Left forelimb (tissue), 1 donor: Measurements from ENCODE around the gene ATR.

ENCODE experiments used
- DNase-seq: peaks from one replicate; pipeline ENCODE4 v3.0.0-alpha.2; 2018; ENCODE audit warnings: low spot score

ATR gene

DNA sequence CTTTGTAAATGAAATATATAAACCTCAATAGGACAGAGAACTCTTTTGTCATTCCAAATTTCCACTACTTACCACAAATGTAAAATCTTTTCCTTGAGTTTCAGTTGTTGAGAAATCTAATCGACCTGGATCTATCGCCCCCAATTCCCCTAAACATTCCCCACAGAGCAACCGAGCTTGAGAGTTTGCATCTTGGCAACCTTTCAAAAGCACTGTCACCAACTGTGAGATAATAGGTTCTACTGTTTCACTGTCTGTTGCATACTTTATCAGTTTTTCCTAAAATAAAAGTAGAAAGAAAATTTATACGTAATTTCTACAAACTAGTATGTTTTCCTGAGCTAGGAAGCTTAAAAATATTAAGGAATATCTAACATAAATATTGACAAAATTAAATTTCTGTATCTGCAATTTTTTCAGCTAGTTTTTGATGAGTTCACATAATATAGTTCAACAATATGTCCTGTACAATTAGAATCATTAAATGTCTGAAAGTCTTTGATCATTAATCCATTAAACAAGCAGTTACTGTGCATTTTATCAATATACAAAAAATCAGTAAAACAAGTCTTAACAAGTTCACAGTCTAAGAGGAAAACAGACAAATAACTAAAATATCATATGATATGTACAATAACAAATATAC is 54.5 kb downstream of the ATR start:
- DNase-seq, result no peak

DNA sequence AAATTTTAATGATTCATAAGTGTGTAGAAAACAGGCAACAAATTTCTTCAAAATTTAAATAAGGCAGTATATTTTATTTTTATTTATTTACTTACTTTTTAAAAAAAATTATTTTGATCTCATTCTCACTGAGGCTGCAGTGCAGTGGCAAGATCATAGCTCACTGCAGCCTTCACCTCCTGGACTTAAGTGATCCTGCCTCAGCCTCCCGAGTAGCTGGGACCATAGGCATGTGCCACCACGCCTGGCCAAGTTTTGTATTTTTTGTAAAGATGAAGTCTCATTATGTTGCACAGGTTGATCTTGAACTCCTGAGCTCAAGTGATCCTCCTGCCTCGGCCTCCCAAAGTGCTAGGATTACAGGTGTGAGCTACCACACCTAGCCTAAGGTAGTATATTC is 69.5 kb downstream of the ATR start:
- DNase-seq, result no peak

DNA sequence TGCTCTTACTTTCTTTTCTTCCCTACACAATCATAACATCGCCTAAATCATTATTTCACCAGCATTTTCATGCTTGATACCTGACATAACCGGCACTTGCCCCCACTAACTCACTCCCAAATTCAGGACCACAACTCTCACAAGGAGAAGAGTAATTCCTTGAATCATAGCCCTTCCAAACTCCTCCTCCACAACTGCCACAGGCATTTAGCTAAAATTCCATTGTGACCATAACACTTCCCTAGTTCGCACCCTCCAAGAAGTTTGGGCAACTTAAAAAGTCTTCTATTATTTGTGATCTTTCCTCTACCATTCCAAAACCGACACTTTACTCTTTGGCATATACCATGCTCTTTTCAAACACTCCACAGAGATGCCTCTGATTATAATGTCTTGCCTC is 71.3 kb downstream of the ATR start:
- no peak for DNase-seq

DNA sequence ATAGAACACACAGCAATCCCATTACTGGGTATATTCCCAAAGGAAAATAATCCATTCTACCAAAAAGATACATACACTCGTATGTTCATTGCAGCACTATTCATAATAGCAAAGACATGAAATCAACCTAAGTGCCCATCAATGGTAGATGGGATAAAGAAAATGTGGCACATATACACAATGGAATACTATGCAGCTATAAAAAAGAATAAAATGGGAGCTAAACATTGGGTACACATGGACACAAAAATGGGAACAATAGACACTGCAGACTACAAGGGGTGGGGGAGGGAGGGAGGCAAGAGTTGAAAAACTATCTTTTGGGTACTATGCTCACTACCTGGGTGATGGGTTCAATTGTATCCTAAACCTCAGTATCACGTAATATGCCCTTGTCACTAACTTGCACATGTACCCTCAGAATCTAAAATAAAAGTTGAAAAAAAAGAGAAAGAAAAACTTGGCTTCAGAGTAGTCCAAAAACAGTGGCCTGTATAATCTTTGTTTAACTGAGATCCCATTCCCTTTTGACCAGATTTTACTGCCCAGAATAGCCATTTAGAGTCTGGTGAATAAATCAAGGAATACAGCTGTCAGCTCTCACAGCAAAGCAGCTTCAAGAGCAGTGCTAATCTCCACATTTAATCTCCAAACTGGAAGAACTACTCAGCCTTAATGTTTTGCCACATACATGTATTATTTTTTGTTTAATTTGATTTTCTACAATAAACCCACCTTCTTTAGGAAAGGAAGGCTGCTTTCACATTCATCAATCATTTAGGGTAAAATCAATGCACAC is 76.1 kb downstream of the ATR start:
- no peak for DNase-seq

DNA sequence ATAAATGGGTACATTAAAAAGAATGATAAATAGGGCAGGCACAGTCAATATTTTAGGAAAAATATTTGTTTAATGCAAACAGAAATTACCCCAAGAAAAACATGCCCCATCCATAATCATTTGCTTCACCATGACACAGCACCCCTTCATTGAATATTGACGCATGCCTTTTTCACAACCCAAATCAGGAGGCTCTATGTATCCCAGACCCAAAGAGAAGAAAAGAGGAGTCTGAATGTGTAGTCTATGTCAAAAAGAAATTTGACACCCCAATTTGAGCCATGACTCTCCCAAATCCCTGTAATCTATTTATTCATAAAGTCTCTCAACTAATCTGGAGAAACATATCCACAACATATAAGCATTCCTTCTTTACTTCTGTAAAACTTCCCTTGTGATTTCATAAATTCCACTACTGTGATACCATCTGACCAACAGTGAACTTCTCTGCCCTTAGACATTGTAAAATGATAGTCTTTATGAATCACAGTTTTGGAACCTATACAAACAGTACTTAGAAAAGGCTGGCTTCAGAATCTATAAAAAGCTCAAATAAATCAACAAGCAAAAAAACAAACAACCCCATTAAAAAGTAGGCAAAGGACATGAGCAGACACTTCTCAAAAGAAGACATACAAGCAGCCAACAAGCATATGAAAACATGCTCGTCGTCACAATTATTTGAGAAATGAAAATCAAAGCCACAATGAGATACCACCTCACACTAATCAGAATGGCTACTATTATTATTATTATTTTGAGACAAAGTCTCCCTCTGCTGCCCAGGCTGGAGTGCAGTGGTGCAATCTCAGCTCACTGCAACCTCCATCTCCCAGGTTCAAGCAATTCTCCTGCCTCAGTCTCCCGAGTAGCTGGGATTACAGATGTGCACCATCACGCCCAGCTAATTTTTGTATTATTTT is 77.3 kb downstream of the ATR start:
- DNase-seq, result no peak

DNA sequence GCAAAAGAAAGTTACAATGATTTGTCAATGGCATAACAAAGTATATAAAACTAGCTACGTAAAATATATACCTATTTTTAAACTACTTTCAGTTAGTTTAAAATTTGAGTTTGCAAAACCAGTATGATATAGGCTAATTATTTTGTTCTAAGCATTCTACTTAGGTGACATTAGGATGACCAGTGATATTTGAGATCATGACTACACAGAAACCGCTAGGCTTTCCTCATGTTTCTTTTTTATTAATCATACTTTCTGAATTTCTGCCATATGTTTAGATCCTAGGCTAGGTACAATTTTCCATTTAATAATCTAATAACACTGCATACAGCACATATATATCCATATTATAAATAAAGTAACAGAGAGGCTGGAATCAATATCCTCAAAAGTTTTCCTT is 78.3 kb downstream of the ATR start:
- DNase-seq, result no peak

DNA sequence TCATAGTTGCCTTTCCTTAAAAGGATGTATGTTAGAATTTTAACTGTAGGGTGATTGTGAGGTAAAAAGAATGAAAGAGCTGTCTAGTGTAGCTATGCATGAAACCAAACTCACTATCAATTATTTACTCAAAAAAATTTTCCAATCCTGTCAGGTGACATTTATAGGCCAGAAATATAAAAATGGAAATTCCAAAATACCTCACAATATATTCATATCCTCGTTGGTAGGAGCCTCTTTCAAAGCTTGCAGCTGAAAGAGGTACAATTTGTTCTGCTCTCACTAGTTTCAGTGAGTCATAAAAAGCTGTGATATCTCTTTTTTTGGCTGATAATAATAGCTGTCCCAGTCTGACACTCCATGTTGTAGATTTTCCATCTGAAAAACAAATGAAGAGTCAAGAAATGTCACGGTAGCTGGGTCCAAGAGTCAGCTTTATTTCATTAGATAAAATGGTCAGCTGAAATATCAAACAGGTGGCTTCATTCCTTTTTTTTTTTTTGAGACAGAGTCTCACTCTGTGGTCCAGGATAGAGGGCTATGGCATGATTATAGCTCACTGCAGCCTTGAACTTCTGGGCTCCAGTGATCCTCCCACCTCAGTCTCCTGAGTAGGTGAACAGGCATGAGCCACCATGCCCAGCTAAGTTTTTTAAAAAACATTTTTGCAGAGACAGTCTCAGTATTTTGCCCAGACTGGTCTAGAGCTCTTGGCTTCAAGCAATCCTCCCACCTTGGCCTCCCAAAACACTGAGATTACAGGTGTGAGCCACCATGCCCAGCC is 79.9 kb downstream of the ATR start:
- DNase-seq, result no peak

DNA sequence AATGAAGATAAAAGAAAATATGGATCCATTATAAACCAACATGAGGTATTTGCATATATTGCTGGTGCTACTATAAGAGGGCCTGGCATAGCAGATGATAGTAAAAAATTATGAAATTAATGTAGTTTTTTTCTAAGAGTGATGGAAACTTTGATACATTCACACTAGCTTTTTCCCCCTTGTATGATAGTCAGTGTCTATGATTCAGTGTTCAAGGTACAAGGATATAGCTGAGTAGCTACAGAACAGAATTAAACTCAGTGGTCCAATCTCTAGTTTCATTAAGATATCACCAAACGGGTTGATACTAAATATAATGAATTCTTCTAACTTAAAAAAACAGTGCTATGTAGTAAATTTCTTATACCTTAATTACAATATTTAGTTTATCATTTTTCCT is 80.8 kb downstream of the ATR start:
- no peak for DNase-seq

DNA sequence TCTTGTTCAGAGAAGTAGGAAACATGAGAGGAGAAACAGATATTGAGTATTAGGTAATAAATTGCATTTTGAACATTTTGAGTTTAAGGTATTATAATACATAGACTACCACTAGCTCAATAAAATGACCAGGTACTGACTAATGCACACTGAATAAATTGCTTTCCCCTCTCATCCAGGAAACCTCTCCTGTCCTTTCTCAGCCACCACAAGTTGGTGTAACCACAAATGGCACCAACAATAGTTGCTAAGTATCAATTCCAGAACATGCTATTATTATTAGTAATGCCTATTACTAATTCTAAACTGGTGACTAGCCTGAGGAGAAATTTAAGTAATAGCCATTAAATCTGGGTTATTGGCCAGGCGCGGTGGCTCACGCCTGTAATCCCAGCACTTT is 83.4 kb downstream of the ATR start:
- no peak for DNase-seq

DNA sequence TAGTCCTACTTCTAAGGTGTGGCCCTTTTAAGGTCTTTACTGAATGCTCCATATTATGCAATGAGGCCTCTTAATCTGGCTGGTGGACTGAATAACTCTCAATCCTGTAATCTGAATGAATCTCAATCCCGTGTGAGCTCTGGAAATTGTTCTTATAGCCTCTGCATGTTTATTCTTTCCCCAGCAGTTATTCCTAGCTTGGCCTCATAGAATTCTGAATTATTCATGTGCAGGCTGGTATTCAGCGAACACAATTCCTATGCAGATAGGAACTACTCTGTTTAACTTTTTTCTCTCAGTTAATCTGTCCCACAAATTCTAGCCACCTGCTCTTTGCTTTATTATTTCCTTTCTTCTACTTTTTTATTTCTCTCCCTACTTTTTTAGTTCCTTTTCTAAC is 86.3 kb downstream of the ATR start:
- DNase-seq, result no peak

DNA sequence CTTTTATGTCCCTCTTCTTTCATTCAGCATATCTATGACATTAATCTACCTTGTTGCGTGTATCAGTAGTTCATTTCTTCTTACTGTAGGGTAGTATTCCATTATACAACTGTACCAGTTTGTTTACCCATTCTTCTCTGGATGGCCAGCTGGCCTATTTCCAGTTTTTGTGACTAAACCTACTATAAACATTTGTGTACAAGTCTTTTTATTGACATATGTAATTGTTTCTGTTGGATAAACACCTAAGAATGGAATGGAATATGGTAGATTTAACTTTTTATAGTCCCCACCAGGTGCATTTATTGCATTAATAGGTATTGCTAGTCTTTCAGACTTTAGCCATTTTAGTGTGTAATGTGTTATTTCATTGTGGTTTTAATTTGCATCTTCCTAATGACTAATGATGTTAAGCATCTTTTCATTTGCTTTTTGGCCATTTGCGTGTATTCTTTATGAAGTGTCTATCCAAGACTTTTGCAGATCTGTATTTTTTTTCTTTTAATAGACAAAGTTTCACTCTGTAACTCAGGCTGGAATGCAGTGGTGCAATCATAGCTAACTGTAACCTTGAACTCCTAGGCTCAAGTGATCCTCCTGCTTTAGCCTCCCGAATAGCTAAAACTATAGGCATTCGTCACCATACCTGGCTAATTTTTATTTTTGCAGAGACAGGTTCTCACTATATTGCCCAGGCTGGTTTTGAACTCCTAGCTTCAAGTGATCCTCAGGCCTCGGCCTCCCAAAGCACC is 88.8 kb downstream of the ATR start:
- no peak for DNase-seq

DNA sequence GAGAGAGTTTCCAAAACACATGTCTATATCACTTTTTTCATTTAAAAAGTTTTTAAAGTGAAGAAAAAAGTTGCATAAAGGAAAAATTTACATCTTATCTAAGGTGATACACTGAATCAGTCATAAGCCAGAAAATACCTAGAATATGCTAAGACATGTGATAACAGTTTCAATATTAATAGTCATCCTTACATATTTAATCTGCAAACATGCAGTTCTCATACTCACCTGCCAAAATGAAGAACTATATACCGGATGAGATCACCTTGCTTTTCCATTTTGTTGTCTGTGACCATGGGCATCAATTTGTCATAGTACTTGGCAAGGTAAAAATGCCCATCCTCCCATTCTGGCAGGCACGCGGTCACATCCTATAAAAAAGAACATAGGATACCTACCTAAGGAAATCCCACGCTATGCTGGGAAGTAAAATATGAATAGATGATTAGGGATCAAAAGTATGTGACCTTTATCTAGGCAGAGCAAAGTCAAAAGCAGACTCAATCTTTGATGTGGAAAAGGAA is 93.6 kb downstream of the ATR start:
- DNase-seq, result no peak

DNA sequence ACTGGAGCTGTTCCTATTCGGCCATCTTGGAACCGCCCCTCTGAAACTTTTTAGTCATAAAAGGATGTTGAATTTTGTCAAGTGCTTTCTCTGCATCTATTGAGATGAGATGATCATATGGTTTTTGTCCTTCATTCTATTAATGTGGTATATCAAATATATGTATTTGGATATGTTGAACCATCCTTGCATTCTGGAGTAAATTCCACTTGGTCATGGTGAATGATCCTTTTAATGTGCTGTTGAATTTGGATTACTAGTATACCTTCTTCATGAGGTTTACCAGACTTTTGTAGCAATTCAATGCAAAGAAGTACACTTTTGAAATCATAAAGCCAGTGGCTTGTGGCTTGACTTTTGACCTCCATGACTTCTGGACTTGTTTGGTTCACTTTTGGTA is 97.3 kb downstream of the ATR start:
- DNase-seq, result no peak

DNA sequence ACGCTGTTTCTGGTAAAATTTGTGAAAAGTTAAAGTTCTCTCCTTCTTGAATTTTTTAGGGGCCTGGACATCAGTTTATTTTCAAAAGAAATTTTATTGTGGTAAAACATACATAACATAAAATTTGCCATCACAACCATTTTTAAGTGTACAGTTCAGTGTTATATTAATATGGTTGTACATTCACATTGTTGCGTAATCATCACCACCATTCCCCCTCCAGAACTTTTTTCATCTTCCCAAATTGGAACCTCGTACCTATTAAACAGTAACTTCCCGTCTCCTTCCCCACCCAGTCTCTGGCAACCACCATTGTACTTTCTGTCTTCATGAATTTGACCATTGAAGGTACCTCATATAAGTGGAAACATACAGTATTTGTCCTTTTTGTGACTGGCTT is 107.7 kb downstream of the ATR start:
- DNase-seq, result no peak

DNA sequence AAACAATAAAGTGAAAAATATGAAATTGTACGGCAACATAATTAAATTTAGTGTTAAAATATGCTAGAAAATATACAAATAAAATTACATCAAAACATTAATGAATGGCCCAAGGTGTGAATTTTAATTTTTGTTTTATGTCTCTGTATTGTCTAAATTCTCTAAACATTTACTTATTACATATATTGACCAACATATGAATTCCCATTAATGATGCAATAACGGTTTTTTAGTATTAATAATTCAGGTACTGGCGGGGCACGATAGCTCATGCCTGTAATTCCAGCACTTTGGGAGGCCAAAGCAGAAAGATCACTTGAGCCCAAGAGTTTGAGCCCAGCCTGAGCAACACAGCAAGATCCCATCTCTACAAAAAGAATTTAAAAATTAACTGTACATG is 110.1 kb downstream of the ATR start:
- DNase-seq, result no peak

DNA sequence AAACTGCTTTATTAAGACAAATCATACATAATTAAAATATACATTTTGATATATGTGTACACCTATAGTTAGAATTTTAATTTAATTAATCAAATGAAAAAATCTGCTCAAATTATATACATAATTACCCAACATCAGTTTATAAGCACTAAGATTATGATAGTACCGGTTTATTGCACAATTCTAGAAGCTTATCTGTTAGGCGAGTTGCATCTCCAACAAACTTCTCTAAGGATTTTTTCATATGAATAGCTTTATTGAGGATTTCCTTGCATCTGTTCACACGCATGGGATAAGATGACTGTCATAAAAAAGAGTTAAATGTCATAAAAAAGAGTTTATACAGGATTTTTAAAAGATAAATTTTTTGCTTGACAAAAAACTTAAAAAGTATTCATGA is 110.8 kb downstream of the ATR start:
- no peak for DNase-seq

DNA sequence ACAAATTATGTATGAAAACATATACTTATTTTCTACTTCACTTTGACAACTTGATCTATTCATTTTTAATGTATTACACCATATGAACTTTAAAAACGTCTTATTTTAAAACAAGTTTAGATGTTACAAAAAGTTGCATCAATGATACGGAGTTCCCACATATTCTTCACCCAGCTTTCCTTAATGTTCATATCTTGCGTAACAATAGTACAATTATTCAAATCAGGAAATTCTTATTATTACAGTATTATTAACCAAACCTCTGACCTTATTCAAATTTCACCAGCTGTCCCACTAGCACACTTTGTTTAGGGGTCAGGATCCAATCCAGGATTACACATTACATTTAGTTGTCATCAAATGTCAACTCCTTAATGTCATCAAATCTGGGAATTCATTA is 117.8 kb downstream of the ATR start:
- DNase-seq, result no peak

DNA sequence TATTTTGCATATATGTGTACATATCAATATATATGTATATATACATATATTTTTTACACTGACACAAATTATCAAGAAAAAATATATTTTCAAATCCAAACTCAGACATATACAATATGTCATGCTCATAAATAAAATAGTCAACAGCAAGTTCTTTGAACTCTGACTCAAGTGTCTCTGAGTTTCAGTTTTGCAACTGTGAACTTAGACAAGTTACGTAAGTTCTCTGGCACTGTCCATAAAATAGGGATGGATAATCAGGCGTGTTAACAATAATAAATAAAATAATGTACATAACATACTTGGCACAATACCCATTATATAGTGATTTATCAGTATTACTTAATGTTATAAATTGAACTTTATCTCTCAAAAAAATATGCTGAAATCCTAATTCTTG is 118.6 kb downstream of the ATR start:
- DNase-seq, result no peak

DNA sequence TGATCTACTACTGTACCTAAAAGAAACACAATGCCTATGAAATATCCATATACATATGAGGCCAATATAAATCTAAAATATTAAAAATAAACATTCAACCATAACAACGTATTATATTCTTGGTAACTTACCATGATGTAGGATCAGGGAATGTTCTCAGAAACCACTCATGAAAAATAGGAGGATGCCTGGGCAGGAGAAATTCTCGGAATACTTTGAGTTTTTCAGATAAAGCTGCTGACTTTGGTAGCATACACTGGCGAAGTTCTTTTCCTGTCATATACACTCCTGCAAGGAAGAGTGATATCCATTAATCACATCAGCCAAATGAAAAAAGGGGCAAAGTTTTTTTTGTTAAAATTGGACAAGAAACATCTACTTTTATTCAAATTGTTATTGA is 119.4 kb downstream of the ATR start:
- no peak for DNase-seq

DNA sequence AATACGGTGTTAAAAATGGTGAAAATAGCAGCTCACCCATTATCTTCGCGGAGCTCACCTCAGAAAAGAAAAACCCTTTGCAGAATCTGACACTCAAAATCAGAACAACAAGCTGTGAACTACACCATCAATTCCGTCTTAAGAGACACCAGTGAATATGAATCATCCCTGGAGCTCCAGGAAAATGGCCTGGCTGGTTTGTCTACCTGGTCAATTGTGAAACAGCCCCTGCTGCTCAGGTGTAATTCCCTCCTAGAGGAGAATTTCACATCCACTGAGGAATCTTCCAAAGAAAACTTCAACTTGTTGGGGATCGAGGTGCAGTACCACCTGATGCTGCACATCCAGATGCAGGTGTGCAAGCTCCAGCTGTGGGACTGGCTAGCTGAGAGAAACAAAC is 127.7 kb downstream of the ATR start:
- no peak for DNase-seq

DNA sequence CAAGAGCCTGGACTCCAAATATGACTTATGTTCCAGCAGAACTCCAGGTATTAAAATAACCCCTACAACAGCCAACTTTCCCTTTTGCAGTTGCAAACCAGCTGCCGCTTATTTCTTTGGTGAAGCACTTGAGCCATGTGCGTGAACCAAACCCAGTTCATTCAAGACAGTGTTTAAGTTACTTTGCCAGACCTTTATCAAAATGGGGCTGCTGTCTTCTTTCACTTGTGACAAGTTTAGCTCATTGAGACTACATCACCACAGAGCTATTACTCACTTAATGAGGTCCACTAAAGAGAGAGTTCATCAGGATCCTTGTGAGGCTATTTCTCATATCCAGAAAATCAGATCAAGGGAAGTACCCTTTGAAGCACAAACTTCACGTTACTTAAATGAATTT is 128.3 kb downstream of the ATR start:
- no peak for DNase-seq
